NB4 (cell line): Measurements from ENCODE around the gene LMNTD2.

ENCODE experiments used
- DNase-seq: peaks from one replicate; pipeline ENCODE4 v3.0.0; 2010; ENCODE audit warnings: low read depth
- H3K4me3 ChIP-seq: one replicate; pipeline ENCODE4 v1.5.1; 2011; ENCODE audit warnings: mild to moderate bottlenecking, low read depth, low read length, moderate library complexity
- CTCF ChIP-seq: IDR thresholded peaks from one replicate; pipeline ENCODE4 v1.5.1; 2012; ENCODE audit warnings: low read depth, low read length
- MAX ChIP-seq: IDR thresholded peaks from 2 replicates; pipeline ENCODE4 v1.6.1; 2011; ENCODE audit warnings: low read depth, low read length
- MYC ChIP-seq: IDR thresholded peaks from 2 replicates; pipeline ENCODE4 v1.6.1; 2011; ENCODE audit warnings: low read depth, low read length
- POLR2A ChIP-seq: IDR thresholded peaks from 2 replicates; pipeline ENCODE4 v1.6.1; 2011; ENCODE audit warnings: mild to moderate bottlenecking; ENCODE audit not compliant: insufficient read length; ENCODE audit errors: extremely low read depth

LMNTD2 gene

GRCh38 chr11:597166-597725 is 36.7 kb upstream of the LMNTD2 start:
- no peak overlapping the region for H3K4me3 ChIP-seq
- TF ChIP-seq CTCF = peak; percentile 23
- TF ChIP-seq POLR2A = no peak
- DNase-seq = no peak

- no peak overlapping the region for H3K4me3 ChIP-seq
- TF ChIP-seq MAX = no peak
- TF ChIP-seq CTCF = no peak
- TF ChIP-seq MYC = no peak
- no peak for TF ChIP-seq POLR2A
- no peak for DNase-seq
Observed at GRCh38 chr11:596374-596773, 35.8 kb upstream of the LMNTD2 start.

GRCh38 chr11:595400-595799 is 34.9 kb upstream of the LMNTD2 start:
- no peak overlapping the region for H3K4me3 ChIP-seq
- no peak for DNase-seq
- no peak for TF ChIP-seq MAX
- TF ChIP-seq CTCF = no peak
- no peak for TF ChIP-seq POLR2A
- TF ChIP-seq MYC = no peak

GRCh38 chr11:593347-593746 is 32.8 kb upstream of the LMNTD2 start:
- no peak for DNase-seq
- TF ChIP-seq MYC (no peak), CTCF (no peak), MAX (no peak), POLR2A (no peak)
- H3K4me3 ChIP-seq = no peak overlapping the region

- TF ChIP-seq MAX = no peak
- TF ChIP-seq MYC = no peak
- no peak for TF ChIP-seq POLR2A
- no peak for TF ChIP-seq CTCF
- no peak overlapping the region for H3K4me3 ChIP-seq
- DNase-seq = no peak
Observed at GRCh38 chr11:592918-593317, 32.4 kb upstream of the LMNTD2 start.

- DNase-seq = no peak
- H3K4me3 ChIP-seq = no peak overlapping the region
Observed at GRCh38 chr11:592501-592900, 32.0 kb upstream of the LMNTD2 start.

More at GRCh38 chr11:592501-592900, 32.0 kb upstream of the LMNTD2 start:
- TF ChIP-seq MAX (no peak), MYC (no peak), CTCF (no peak), POLR2A (no peak)
